Liver (tissue), 10 donors: ENCODE data around the gene PDZD2. TPM values are rescaled to one million over a fixed set of nuclear protein-coding genes. Genes with fewer than 3 reads are reported as not detected.

Experiments used
- DNase-seq: peaks from one replicate; pipeline ENCODE4 v3.0.0-alpha.2; 2017; ENCODE audit warnings: low spot score
- H3K27ac ChIP-seq, 2 donors: one replicate each; pipeline ENCODE4 v1.7.0; 2013; ENCODE audit warnings: inconsistent platforms in 2 of 2, low read length in 2 of 2, control low read depth in 1 of 2, low read depth in 1 of 2, mild to moderate bottlenecking in 1 of 2
- H3K27me3 ChIP-seq, 4 donors: one replicate each; pipeline versions ENCODE4 v1.6.1 to v1.7.0; 2013; ENCODE audit warnings: low read length in 3 of 4, inconsistent platforms in 1 of 4, mild to moderate bottlenecking in 1 of 4, moderate library complexity in 1 of 4; ENCODE audit not compliant: control insufficient read depth in 4 of 4, insufficient read depth in 4 of 4
- H3K36me3 ChIP-seq, 4 donors: one replicate each; pipeline versions ENCODE4 v1.6.1 to v1.7.0; 2013; ENCODE audit warnings: low read length in 3 of 4, mild to moderate bottlenecking in 3 of 4, low read depth in 1 of 4, moderate library complexity in 1 of 4; ENCODE audit not compliant: control insufficient read depth in 4 of 4, insufficient read depth in 3 of 4
- H3K4me1 ChIP-seq, 4 donors: one replicate each; pipeline versions ENCODE4 v1.6.1 to v1.7.0; 2013; ENCODE audit warnings: low read length in 3 of 4, mild to moderate bottlenecking in 3 of 4, moderate library complexity in 1 of 4; ENCODE audit not compliant: control insufficient read depth in 4 of 4, insufficient read depth in 4 of 4
- H3K4me3 ChIP-seq, 3 donors: one replicate each; pipeline versions ENCODE4 v1.6.1 to v1.7.0; 2013; ENCODE audit warnings: low read length in 3 of 3, control low read depth in 1 of 3, low read depth in 1 of 3, mild to moderate bottlenecking in 1 of 3
- H3K9ac ChIP-seq, 2 donors: one replicate each; pipeline ENCODE4 v1.7.0; 2013; ENCODE audit warnings: low read length in 2 of 2, mild to moderate bottlenecking in 2 of 2, moderate library complexity in 2 of 2, control low read depth in 1 of 2, low read depth in 1 of 2
- H3K9me3 ChIP-seq, 4 donors: one replicate each; pipeline versions ENCODE4 v1.6.1 to v1.7.0; 2013; ENCODE audit warnings: low read length in 3 of 4; ENCODE audit not compliant: control insufficient read depth in 4 of 4
- CTCF ChIP-seq: fragments of 150-350 bp; IDR thresholded peaks from 2 replicates; pipeline ENCODE4 v1.5.1; 2017; ENCODE audit warnings: improper control_type of control experiment, low read depth, low read length; ENCODE audit not compliant: missing input control
- EGR1 ChIP-seq, 2 donors: IDR thresholded peaks; 2 replicates each; pipeline ENCODE4 v1.6.1; 2016 to 2018; ENCODE audit warnings: antibody characterized with exemption in 2 of 2, low read depth in 2 of 2
- FOXA1 ChIP-seq: IDR thresholded peaks from 2 replicates; pipeline ENCODE4 v1.6.1; 2016; ENCODE audit warnings: antibody characterized with exemption
- FOXA2 ChIP-seq: IDR thresholded peaks from 2 replicates; pipeline ENCODE4 v1.6.1; 2016; ENCODE audit warnings: antibody characterized with exemption
- GABPA ChIP-seq, 2 donors: IDR thresholded peaks in 1 of 2; conservative IDR thresholded peaks in 1 of 2; 2 replicates each; pipeline ENCODE4 v1.6.1; 2016; ENCODE audit warnings: antibody characterized with exemption in 2 of 2, mild to moderate bottlenecking in 1 of 2, moderate library complexity in 1 of 2
- HNF4A ChIP-seq, 2 donors: conservative IDR thresholded peaks; 2 replicates each; pipeline ENCODE4 v1.6.1; 2016; ENCODE audit warnings: antibody characterized with exemption in 2 of 2, mild to moderate bottlenecking in 2 of 2
- HNF4G ChIP-seq: IDR thresholded peaks from 2 replicates; pipeline ENCODE4 v1.6.1; 2016; ENCODE audit warnings: antibody characterized with exemption
- JUND ChIP-seq, 2 donors: IDR thresholded peaks; 2 replicates each; pipeline ENCODE4 v1.6.1; 2016; ENCODE audit warnings: antibody characterized with exemption in 2 of 2
- MAX ChIP-seq: IDR thresholded peaks from 2 replicates; pipeline ENCODE4 v1.6.1; 2016; ENCODE audit warnings: antibody characterized with exemption
- NR2F2 ChIP-seq: IDR thresholded peaks from 2 replicates; pipeline ENCODE4 v1.6.1; 2016; ENCODE audit warnings: antibody characterized with exemption
- RAD21 ChIP-seq, 2 donors: IDR thresholded peaks; 2 replicates each; pipeline ENCODE4 v1.6.1; 2016; ENCODE audit warnings: antibody characterized with exemption in 2 of 2, mild to moderate bottlenecking in 2 of 2
- REST ChIP-seq: IDR thresholded peaks from 2 replicates; pipeline ENCODE4 v1.6.1; 2016; ENCODE audit warnings: antibody characterized with exemption, mild to moderate bottlenecking
- SP1 ChIP-seq: IDR thresholded peaks from 2 replicates; pipeline ENCODE4 v1.6.1; 2018; ENCODE audit warnings: antibody characterized with exemption, mild to moderate bottlenecking
- YY1 ChIP-seq: IDR thresholded peaks from 2 replicates; pipeline ENCODE4 v1.6.1; 2016; ENCODE audit warnings: antibody characterized with exemption, mild to moderate bottlenecking
- ZBTB33 ChIP-seq: IDR thresholded peaks from 2 replicates; pipeline ENCODE4 v1.6.1; 2016; ENCODE audit warnings: antibody characterized with exemption
- WGBS: extraction: QIAGEN DNeasy Blood & Tissue Kit; methylation state at CpG from one replicate; pipeline ENCODE4 v1.1.7; 2013; 5-methylcytosine and 5-hydroxymethylcytosine counted together
- polyA plus RNA-seq, 2 donors: library from polyadenylated mRNA; stranded (reverse) in 1 of 2; unstranded in 1 of 2; fragments of 200-250 nt in 1 of 2; fragments of >200 nt in 1 of 2; fragmentation: Nextera tagmentation in 1 of 2; extraction: Ambion mirVana in 1 of 2; gene quantifications; one replicate each; pipeline versions ENCODE4 v1.2.1 to v1.2.3, GENCODE V29; 2013 to 2015
- small RNA-seq: library from RNA; depleted of rRNA; stranded (forward); fragments of <200 nt; gene quantifications from one replicate; pipeline ENCODE3, GENCODE V24; 2014
- total RNA-seq, 2 donors: library from RNA; depleted of rRNA; stranded (reverse); fragments of >200 nt; gene quantifications; one replicate each; pipeline ENCODE4 v1.2.3, GENCODE V29; 2014
- donor health status: healthy.
- donor health status: healthy.
- donor health status: healthy.
- donor health status: healthy.
- donor health status: healthy.

PDZD2 gene
- total and polyA plus RNA-seq, 4 donors, result 0.27 to 1.1 (median 0.54) TPM

GRCh38 chr5:32160228-32160627 is 521.3 kb downstream of the PDZD2 start:
- DNase-seq, result no peak
- Histone ChIP-seq H3K4me1 (peaks cover 0 to 32% (median 7%) of the 10 kb centered on the region in 4 donors), H3K27me3 (no peaks in the 10 kb centered on the region), H3K9ac (no peak overlapping the region), H3K9me3 (no peaks in the 10 kb centered on the region), H3K4me3 (no peak overlapping the region), H3K27ac (no peak overlapping the region), H3K36me3 (peaks cover 0 to 6% (median 0%) of the 10 kb centered on the region in 4 donors)
- WGBS, result 99% methylated on average over 1 of the region's 1 CpG
- TF ChIP-seq MAX (no peak), CTCF (no peak), GABPA (IDR thresholded peaks at IDR 0.05 in 1 of 2, conservative IDR thresholded peaks at IDR 0.05 in 1 of 2) (no peak), JUND (IDR thresholded peaks at IDR 0.05) (no peak), REST (no peak), YY1 (no peak), SP1 (no peak), NR2F2 (no peak), HNF4A (conservative IDR thresholded peaks at IDR 0.05) (no peak), FOXA2 (no peak), HNF4G (no peak), RAD21 (IDR thresholded peaks at IDR 0.05) (no peak), ZBTB33 (no peak), EGR1 (IDR thresholded peaks at IDR 0.05; ENCODE audit: low read depth in 2 of 2) (no peak), FOXA1 (no peak)

Small RNAs within 50 kb of the gene (small RNA-seq; reads per million reads assigned to genes)
- not detected for gene AC025458.1
- not detected for gene MIR4279
- gene RF00019, result not detected
- not detected for gene RNU6-358P
- gene RNU6-363P, result not detected
- not detected for gene RNU6-760P

Other genes starting within 250 kb of the PDZD2 start
- 10 to 100 TPM; 20.2 to 25.4 TPM for gene DROSHA, start 107.0 kb upstream of the PDZD2 start, total RNA-seq
- 10 to 100 TPM in 1 of 2 donors, 1 to 10 TPM in 1; 8.2 to 10.5 TPM for gene DROSHA, start 107.0 kb upstream of the PDZD2 start, polyA plus RNA-seq
- gene C5orf22, start 106.8 kb upstream of the PDZD2 start, total RNA-seq, result 10 to 100 TPM in 1 of 2 donors, 1 to 10 TPM in 1; 7.7 to 10.3 TPM
- gene C5orf22, start 106.8 kb upstream of the PDZD2 start, polyA plus RNA-seq, result 1 to 10 TPM; 4.6 to 6.4 TPM